Measurements from ENCODE around the gene TMSB4Y. TPM values are rescaled to one million over a fixed set of nuclear protein-coding genes. Genes with fewer than 3 reads are reported as not detected.

Gene TMSB4Y
- 1 to 10 TPM; 2.9 to 3.1 TPM for total RNA-seq
- polyA plus RNA-seq, result not detected

- CTCF ChIA-PET (ENCODE audit: partially characterized antibody), result interaction anchor here (1.7 kb wide), 1 partner anchor 216 kb away, joined by 3 read pairs; no protein-coding TSS in a partner anchor
- POLR2A ChIA-PET (ENCODE audit: partially characterized antibody), result interaction anchor here (1.0 to 3.1 kb wide), 10 partner anchors 48 to 799 kb away, joined by 3 to 44 read pairs (median 4); partner anchors contain the start of genes DDX3Y and UTY
- no peaks in the 10 kb centered on the region for H3K9me3 ChIP-seq (ENCODE audit: control insufficient read depth in 1 of 2, low read length in 2 of 2)
- Mint-ChIP-seq H3K4me3 (peak within 1 kb of the TSS in 2 of 8 donors; percentile 91 to 97), H3K27me3 (no peaks in the 10 kb centered on the region), H3K9me3 (no peaks in the 10 kb centered on the region), H3K36me3 (peaks cover 0 to 10% of the 10 kb centered on the region in 2 donors), H3K27ac (peak within 1 kb of the TSS in 2 of 7 donors; percentile 98 to 99), H3K4me1 (peaks cover 0 to 28% (median 5%) of the 10 kb centered on the region in 4 donors)
- DNase-seq, result peak in 1 of 5 donors; percentile 89
- H3K27me3 ChIP-seq (ENCODE audit: insufficient read depth, low read length), result no peaks in the 10 kb centered on the region
- peak within 1 kb of the TSS; percentile 83 for H3K27ac ChIP-seq (ENCODE audit: low read depth, low read length)
- intact Hi-C loops (cut with micrococcal nuclease), result loop anchor here (1.0 to 10.0 kb wide), 5 partner anchors 47 to 1039 kb away; partner anchors contain the start of genes DDX3Y and UTY
- H3K4me1 ChIP-seq (ENCODE audit: insufficient read depth, low read length), result peaks cover 14% of the 10 kb centered on the region
- no peaks in the 10 kb centered on the region for H3K36me3 ChIP-seq (ENCODE audit: insufficient read depth, low read length)
- peak within 1 kb of the TSS; percentile 73 to 76 for H3K4me3 ChIP-seq (ENCODE audit: low read length in 2 of 2)
Observed at GRCh38 chrY:13703568-13703968, at the start of gene TMSB4Y. Gene TMSB4Y, plus strand, starts transcription at chrY:13703899.

GRCh38 chrY:13664162-13664561, 39.5 kb upstream of the TMSB4Y start:
- no peaks in the 10 kb centered on the region for H3K4me1 Mint-ChIP-seq
- intact Hi-C loops (cut with micrococcal nuclease), result no loop called here

GRCh38 chrY:13671122-13671521, 32.6 kb upstream of the TMSB4Y start:
- no peak overlapping the region for H3K27ac Mint-ChIP-seq
- H3K4me3 Mint-ChIP-seq, result no peak overlapping the region
- Histone ChIP-seq H3K4me3 (ENCODE audit: low read length in 2 of 2) (no peak overlapping the region), H3K4me1 (ENCODE audit: insufficient read depth, low read length) (no peaks in the 10 kb centered on the region), H3K27me3 (ENCODE audit: insufficient read depth, low read length) (no peaks in the 10 kb centered on the region), H3K36me3 (ENCODE audit: insufficient read depth, low read length) (no peaks in the 10 kb centered on the region), H3K27ac (ENCODE audit: low read depth, low read length) (no peak overlapping the region), H3K9me3 (ENCODE audit: control insufficient read depth in 1 of 2, low read length in 2 of 2) (no peaks in the 10 kb centered on the region)
- POLR2A ChIA-PET (ENCODE audit: partially characterized antibody), result no interaction called here
- intact Hi-C loops (cut with micrococcal nuclease), result no loop called here
- CTCF ChIA-PET (ENCODE audit: partially characterized antibody), result no interaction called here
- no peaks in the 10 kb centered on the region for H3K4me1 Mint-ChIP-seq
- no peak for DNase-seq
- peaks cover 0 to 3% (median 0%) of the 10 kb centered on the region in 8 donors for H3K9me3 Mint-ChIP-seq
- H3K36me3 Mint-ChIP-seq, result no peaks in the 10 kb centered on the region
- peaks cover 0 to 3% of the 10 kb centered on the region in 2 donors for H3K27me3 Mint-ChIP-seq

More at GRCh38 chrY:13664162-13664561, 39.5 kb upstream of the TMSB4Y start:
- Mint-ChIP-seq H3K27ac (no peak overlapping the region), H3K27me3 (peaks cover 0 to 5% of the 10 kb centered on the region in 2 donors), H3K9me3 (no peaks in the 10 kb centered on the region), H3K36me3 (no peaks in the 10 kb centered on the region), H3K4me3 (no peak overlapping the region)
- Histone ChIP-seq H3K27me3 (ENCODE audit: insufficient read depth, low read length) (no peaks in the 10 kb centered on the region), H3K36me3 (ENCODE audit: insufficient read depth, low read length) (no peaks in the 10 kb centered on the region), H3K27ac (ENCODE audit: low read depth, low read length) (no peak overlapping the region), H3K9me3 (ENCODE audit: control insufficient read depth in 1 of 2, low read length in 2 of 2) (no peaks in the 10 kb centered on the region), H3K4me1 (ENCODE audit: insufficient read depth, low read length) (no peaks in the 10 kb centered on the region), H3K4me3 (ENCODE audit: low read length in 2 of 2) (no peak overlapping the region)
- CTCF ChIA-PET (ENCODE audit: partially characterized antibody), result no interaction called here
- POLR2A ChIA-PET (ENCODE audit: partially characterized antibody), result no interaction called here
- no peak for DNase-seq

GRCh38 chrY:13702276-13702675, 1.4 kb upstream of the TMSB4Y start:
- CTCF ChIA-PET (ENCODE audit: partially characterized antibody), result no interaction called here
- Histone ChIP-seq H3K27ac (ENCODE audit: low read depth, low read length) (no peak overlapping the region), H3K9me3 (ENCODE audit: control insufficient read depth in 1 of 2, low read length in 2 of 2) (no peaks in the 10 kb centered on the region), H3K27me3 (ENCODE audit: insufficient read depth, low read length) (no peaks in the 10 kb centered on the region), H3K4me1 (ENCODE audit: insufficient read depth, low read length) (peaks cover 14% of the 10 kb centered on the region), H3K4me3 (ENCODE audit: low read length in 2 of 2) (no peak overlapping the region), H3K36me3 (ENCODE audit: insufficient read depth, low read length) (no peaks in the 10 kb centered on the region)
- Mint-ChIP-seq H3K36me3 (peaks cover 0 to 10% of the 10 kb centered on the region in 2 donors), H3K27me3 (no peaks in the 10 kb centered on the region), H3K4me3 (peak overlapping the region in 1 of 8 donors; percentile 30), H3K4me1 (peaks cover 0 to 28% (median 4%) of the 10 kb centered on the region in 4 donors), H3K9me3 (no peaks in the 10 kb centered on the region), H3K27ac (peak overlapping the region in 1 of 7 donors; percentile 99)
- POLR2A ChIA-PET (ENCODE audit: partially characterized antibody), result interaction anchor here (3.1 kb wide), 1 partner anchor 223 kb away, joined by 44 read pairs; the partner anchor contains the start of gene UTY
- intact Hi-C loops (cut with micrococcal nuclease), result loop anchor here (2.0 to 10.0 kb wide), 4 partner anchors 49 to 1037 kb away; partner anchors contain the start of gene DDX3Y
- DNase-seq, result no peak

- peak in 1 of 5 donors; percentile 54 for DNase-seq
- H3K4me1 Mint-ChIP-seq, result peaks cover 0 to 28% (median 5%) of the 10 kb centered on the region in 4 donors
- no peaks in the 10 kb centered on the region for H3K27me3 Mint-ChIP-seq
- H3K27ac ChIP-seq (ENCODE audit: low read depth, low read length), result peak overlapping the region; percentile 83
- peak overlapping the region; percentile 73 to 76 for H3K4me3 ChIP-seq (ENCODE audit: low read length in 2 of 2)
- ChIA-PET CTCF (ENCODE audit: partially characterized antibody) (interaction anchor here (1.1 to 1.7 kb wide), 2 partner anchors 102 to 216 kb away, joined by 3 read pairs; no protein-coding TSS in a partner anchor), POLR2A (ENCODE audit: partially characterized antibody) (interaction anchor here (1.0 to 3.1 kb wide), 10 partner anchors 47 to 800 kb away, joined by 3 to 44 read pairs (median 4); partner anchors contain the start of genes DDX3Y and UTY)
- no peaks in the 10 kb centered on the region for H3K9me3 Mint-ChIP-seq
- peak overlapping the region in 2 of 7 donors; percentile 98 to 99 for H3K27ac Mint-ChIP-seq
- H3K27me3 ChIP-seq (ENCODE audit: insufficient read depth, low read length), result no peaks in the 10 kb centered on the region
- peak overlapping the region in 2 of 8 donors; percentile 91 to 97 for H3K4me3 Mint-ChIP-seq
- H3K9me3 ChIP-seq (ENCODE audit: control insufficient read depth in 1 of 2, low read length in 2 of 2), result no peaks in the 10 kb centered on the region
- H3K36me3 Mint-ChIP-seq, result peaks cover 0 to 10% of the 10 kb centered on the region in 2 donors
- peaks cover 14% of the 10 kb centered on the region for H3K4me1 ChIP-seq (ENCODE audit: insufficient read depth, low read length)
- intact Hi-C loops (cut with micrococcal nuclease), result loop anchor here (10.0 kb wide), 2 partner anchors 330 to 1040 kb away; no protein-coding TSS in a partner anchor
- no peaks in the 10 kb centered on the region for H3K36me3 ChIP-seq (ENCODE audit: insufficient read depth, low read length)
Observed at GRCh38 chrY:13704121-13704930, 627 bp downstream of the TMSB4Y start.

- peak overlapping the region in 2 of 7 donors; percentile 94 to 99 for H3K27ac Mint-ChIP-seq
- peaks cover 14% of the 10 kb centered on the region for H3K4me1 ChIP-seq (ENCODE audit: insufficient read depth, low read length)
- peaks cover 0 to 10% of the 10 kb centered on the region in 2 donors for H3K36me3 Mint-ChIP-seq
- POLR2A ChIA-PET (ENCODE audit: partially characterized antibody), result interaction anchor here (2.0 to 3.1 kb wide), 2 partner anchors 46 to 226 kb away, joined by 15 to 44 read pairs; partner anchors contain the start of gene UTY
- H3K4me1 Mint-ChIP-seq, result peaks cover 0 to 28% (median 5%) of the 10 kb centered on the region in 4 donors
- no peaks in the 10 kb centered on the region for H3K27me3 ChIP-seq (ENCODE audit: insufficient read depth, low read length)
- CTCF ChIA-PET (ENCODE audit: partially characterized antibody), result no interaction called here
- H3K4me3 ChIP-seq (ENCODE audit: low read length in 2 of 2), result peak overlapping the region; percentile 73 to 76
- intact Hi-C loops (cut with micrococcal nuclease), result loop anchor here (10.0 kb wide), 2 partner anchors 330 to 1040 kb away; no protein-coding TSS in a partner anchor
- no peaks in the 10 kb centered on the region for H3K9me3 ChIP-seq (ENCODE audit: control insufficient read depth in 1 of 2, low read length in 2 of 2)
- peak overlapping the region; percentile 15 for H3K27ac ChIP-seq (ENCODE audit: low read depth, low read length)
- H3K27me3 Mint-ChIP-seq, result no peaks in the 10 kb centered on the region
- H3K4me3 Mint-ChIP-seq, result peak overlapping the region in 2 of 8 donors; percentile 91 to 97
- H3K36me3 ChIP-seq (ENCODE audit: insufficient read depth, low read length), result no peaks in the 10 kb centered on the region
- H3K9me3 Mint-ChIP-seq, result no peaks in the 10 kb centered on the region
- no peak for DNase-seq
Observed at GRCh38 chrY:13705197-13705596, 1.5 kb downstream of the TMSB4Y start.
